ENCODE data around the gene SLC9A8. TPM values are rescaled to one million over a fixed set of nuclear protein-coding genes. Genes with fewer than 3 reads are reported as not detected.

The SLC9A8 gene
- total and polyA plus RNA-seq, 2 donors (not counting 3 experiments of a cell fraction or from before 2014, with no cell fraction given), result 5.1 to 14.4 TPM

GRCh38 chr20:49843770-49844380 is 31.2 kb downstream of the SLC9A8 start:
- BruUV-seq (replicated peaks), result no TSS peak
- no peaks in the 10 kb centered on the region for H3K27me3 ChIP-seq (ENCODE audit: control insufficient read depth in 2 of 2, insufficient read depth in 2 of 2, low read length in 2 of 2)
- intact Hi-C loops (cut with micrococcal nuclease), result no loop called here
- no peak overlapping the region for H3K27ac ChIP-seq (ENCODE audit: insufficient read depth, low read depth, low read length)
- no peak overlapping the region for H3K4me2 ChIP-seq (ENCODE audit: insufficient read depth, low read length)
- ChIA-PET CTCF (interaction anchor here (0.9 to 10.0 kb wide), 3 partner anchors 16 to 302 kb away, joined by 5 to 274 read pairs (median 54); no protein-coding TSS in a partner anchor), POLR2A (no interaction called here)
- H3K36me3 ChIP-seq (ENCODE audit: control insufficient read depth in 2 of 2, extremely low read depth in 1 of 2, insufficient read depth in 2 of 2, low read length in 2 of 2), result peaks cover 2 to 5% of the 10 kb centered on the region in 2 experiments
- H3K9me3 ChIP-seq (replicated peaks; ENCODE audit: control insufficient read depth, insufficient read depth, low read length), result no peaks in the 10 kb centered on the region
- H3K9me1 ChIP-seq (replicated peaks; ENCODE audit: control insufficient read depth, extremely low read depth, insufficient read depth, low read length), result no peaks in the 10 kb centered on the region
- DNase-seq (ENCODE audit: low read depth, low spot score) (no peak), FAIRE-seq (no peak)
- H3K4me1 ChIP-seq (ENCODE audit: control insufficient read depth, extremely low read depth, insufficient read depth, low read length), result no peaks in the 10 kb centered on the region
- no peaks in the 10 kb centered on the region for H4K20me1 ChIP-seq (replicated peaks; ENCODE audit: control insufficient read depth, extremely low read depth, insufficient read depth, low read length)
- H3K79me2 ChIP-seq (ENCODE audit: control insufficient read depth, insufficient read depth, low read length), result no peaks in the 10 kb centered on the region
- dilution Hi-C loops (cut with MboI; ENCODE audit: extremely low pct_ligation_motif_present, low sequenced_read_pairs), result loop anchor here (25.0 kb wide), 1 partner anchor 182 kb away; no protein-coding TSS in a partner anchor
- no peak overlapping the region for H3K4me3 ChIP-seq (replicated peaks in 1 of 3; ENCODE audit: insufficient read depth in 1 of 3, low read depth in 1 of 3, low read length in 3 of 3)
- no peak for TF ChIP-seq JUN (IDR thresholded peaks at IDR 0.05; ENCODE audit: borderline replicate concordance, insufficient read depth, insufficient read length, low read depth)
- no peak for TF ChIP-seq FOS (IDR thresholded peaks at IDR 0.05; ENCODE audit: borderline replicate concordance, insufficient read depth, low read length)
- TF ChIP-seq MYC (IDR thresholded peaks at IDR 0.05; ENCODE audit: low read depth, low read length), result no peak
- TF ChIP-seq POLR2AphosphoS5 (IDR thresholded peaks at IDR 0.05; ENCODE audit: insufficient read depth, low read depth, low read length), result no peak
- no peak for TF ChIP-seq EZH2 (IDR thresholded peaks at IDR 0.05; ENCODE audit: borderline replicate concordance, low read depth, low read length, severe bottlenecking)
- no peak for TF ChIP-seq CTCF (IDR thresholded peaks at IDR 0.05; ENCODE audit: extremely low read depth in 1 of 2, insufficient read depth in 1 of 2, low read depth in 1 of 2, low read length in 2 of 2)
- TF ChIP-seq GATA2 (IDR thresholded peaks at IDR 0.05; ENCODE audit: insufficient read depth, insufficient read length, low read depth, low read length), result no peak
- no peak overlapping the region for H3K9ac ChIP-seq (replicated peaks; ENCODE audit: extremely low read depth, insufficient read depth, low read length)
- H2AFZ ChIP-seq (ENCODE audit: low read depth, low read length), result no peak overlapping the region

All from endothelial cell of umbilical vein (primary cell).